Karpas-422 (cell line): Measurements from ENCODE around the gene MKNK2. TPM values are rescaled to one million over a fixed set of nuclear protein-coding genes. Genes with fewer than 3 reads are reported as not detected.

Experiments
- DNase-seq: peaks from one replicate; pipeline ENCODE4 v3.0.0-alpha.2; 2015
- H2AFZ ChIP-seq: fragments of 200-600 bp; sonication (generic); 2 replicates; pipeline ENCODE4 v1.6.1; 2014; ENCODE audit warnings: antibody characterized with exemption, low read length, mixed read lengths
- H3K27ac ChIP-seq: fragments of 200-600 bp; sonication (generic); 2 replicates; pipeline ENCODE4 v1.5.1; 2014; ENCODE audit warnings: mild to moderate bottlenecking, low read length, moderate library complexity
- H3K27me3 ChIP-seq: fragments of 200-600 bp; sonication (generic); 2 replicates; pipeline ENCODE4 v1.6.1; 2014; ENCODE audit warnings: low read length, mixed read lengths
- H3K36me3 ChIP-seq: fragments of 200-600 bp; sonication (generic); 2 replicates; pipeline ENCODE4 v1.6.1; 2014; ENCODE audit warnings: low read length, mixed read lengths; ENCODE audit not compliant: insufficient read depth
- H3K4me1 ChIP-seq: fragments of 200-600 bp; sonication (generic); 2 replicates; pipeline ENCODE4 v1.6.1; 2014; ENCODE audit warnings: mild to moderate bottlenecking, low read length, mixed read lengths
- H3K4me2 ChIP-seq: fragments of 200-600 bp; sonication (generic); 2 replicates; pipeline ENCODE4 v1.6.1; 2014; ENCODE audit warnings: low read length, low read depth, mild to moderate bottlenecking; ENCODE audit not compliant: poor library complexity, severe bottlenecking
- H3K4me3 ChIP-seq: fragments of 200-600 bp; sonication (generic); 2 replicates; pipeline ENCODE4 v1.5.1; 2014; ENCODE audit warnings: mild to moderate bottlenecking, antibody characterized with exemption, low read length, mixed read lengths
- H3K79me2 ChIP-seq: fragments of 200-600 bp; sonication (generic); 2 replicates; pipeline ENCODE4 v1.6.1; 2014; ENCODE audit warnings: mild to moderate bottlenecking, low read length, mixed read lengths
- H3K9ac ChIP-seq: fragments of 200-600 bp; sonication (generic); 2 replicates; pipeline ENCODE4 v1.6.0; 2014; ENCODE audit warnings: low read length
- H3K9me2 ChIP-seq: fragments of 200-600 bp; sonication (generic), shearing (Covaris generic); replicated peaks from 2 replicates; pipeline ENCODE4 v1.6.0; 2014; ENCODE audit warnings: mild to moderate bottlenecking, low read length, moderate library complexity; ENCODE audit not compliant: insufficient read depth
- H3K9me3 ChIP-seq: fragments of 300-700, 200-600 bp; sonication (generic); 2 replicates; pipeline ENCODE4 v1.6.1; 2014; ENCODE audit warnings: low read length, mixed read lengths
- H4K20me1 ChIP-seq: fragments of 200-600 bp; sonication (generic); 2 replicates; pipeline ENCODE4 v1.6.1; 2014; ENCODE audit warnings: mild to moderate bottlenecking, antibody characterized with exemption, low read length, low read depth; ENCODE audit not compliant: insufficient read depth
- total RNA-seq: library from RNA; depleted of rRNA; stranded (reverse); fragments of >200 nt; shearing (Covaris generic); gene quantifications from 2 replicates; pipeline ENCODE4 v1.2.3, GENCODE V29; 2014; ENCODE audit warnings: low replicate concordance

MKNK2 gene
- total RNA-seq, 1 experiment from 2014 or later: 526 TPM

GRCh38 chr19:2083174-2083854 is 32.3 kb upstream of the MKNK2 start:
- H3K27ac ChIP-seq: peak overlapping the region; percentile 99
- peaks cover 54% of the 10 kb centered on the region for H3K79me2 ChIP-seq
- peak overlapping the region; percentile 79 for H3K9ac ChIP-seq
- H3K36me3 ChIP-seq: peaks cover 40% of the 10 kb centered on the region
- peaks cover 8% of the 10 kb centered on the region; the same call in 1 of the 2 replicates for H4K20me1 ChIP-seq
- peaks cover 63% of the 10 kb centered on the region for H3K4me1 ChIP-seq
- H3K4me2 ChIP-seq: peak overlapping the region; percentile 55
- H3K9me2 ChIP-seq: no peaks in the 10 kb centered on the region
- no peak overlapping the region for H2AFZ ChIP-seq
- no peak overlapping the region for H3K4me3 ChIP-seq
- no peaks in the 10 kb centered on the region for H3K27me3 ChIP-seq
- peak; percentile 78 for DNase-seq
- H3K9me3 ChIP-seq: no peaks in the 10 kb centered on the region

- Histone ChIP-seq H3K9me2 (no peaks in the 10 kb centered on the region), H3K9ac (peak overlapping the region; percentile 79), H4K20me1 (peaks cover 9% of the 10 kb centered on the region; the same call in 1 of the 2 replicates), H3K4me2 (no peak overlapping the region), H3K36me3 (peaks cover 50% of the 10 kb centered on the region), H3K9me3 (no peaks in the 10 kb centered on the region), H3K4me1 (peaks cover 51% of the 10 kb centered on the region), H3K27me3 (no peaks in the 10 kb centered on the region), H2AFZ (no peak overlapping the region), H3K79me2 (peaks cover 55% of the 10 kb centered on the region), H3K4me3 (no peak overlapping the region), H3K27ac (peak overlapping the region; percentile 99)
- DNase-seq: no peak
These were observed 31.1 kb upstream of the MKNK2 start for GRCh38 chr19:2081873-2082810.

- no peak overlapping the region for H2AFZ ChIP-seq
- peaks cover 61% of the 10 kb centered on the region for H3K36me3 ChIP-seq
- DNase-seq: no peak
- no peak overlapping the region for H3K4me2 ChIP-seq
- no peaks in the 10 kb centered on the region for H3K27me3 ChIP-seq
- no peaks in the 10 kb centered on the region for H3K9me3 ChIP-seq
- no peak overlapping the region for H3K4me3 ChIP-seq
- H3K9ac ChIP-seq: no peak overlapping the region
- H3K79me2 ChIP-seq: peaks cover 52% of the 10 kb centered on the region
- H4K20me1 ChIP-seq: peaks cover 9% of the 10 kb centered on the region; the same call in 1 of the 2 replicates
- peaks cover 37% of the 10 kb centered on the region for H3K4me1 ChIP-seq
- no peaks in the 10 kb centered on the region for H3K9me2 ChIP-seq
- no peak overlapping the region for H3K27ac ChIP-seq
These were observed 29.4 kb upstream of the MKNK2 start for GRCh38 chr19:2080336-2080988.

- Histone ChIP-seq H3K4me2 (no peak overlapping the region), H3K9ac (no peak overlapping the region), H3K36me3 (peaks cover 66% of the 10 kb centered on the region), H3K4me3 (no peak overlapping the region), H3K79me2 (peaks cover 49% of the 10 kb centered on the region), H3K27me3 (no peaks in the 10 kb centered on the region), H3K9me3 (no peaks in the 10 kb centered on the region), H2AFZ (no peak overlapping the region), H3K4me1 (peaks cover 37% of the 10 kb centered on the region), H3K27ac (no peak overlapping the region), H4K20me1 (peaks cover 9% of the 10 kb centered on the region; the same call in 1 of the 2 replicates), H3K9me2 (no peaks in the 10 kb centered on the region)
- no peak for DNase-seq
These were observed 28.8 kb upstream of the MKNK2 start for GRCh38 chr19:2079865-2080301.

GRCh38 chr19:2079076-2079864 is 28.2 kb upstream of the MKNK2 start:
- peaks cover 68% of the 10 kb centered on the region for H3K36me3 ChIP-seq
- peaks cover 36% of the 10 kb centered on the region for H3K4me1 ChIP-seq
- H3K9me3 ChIP-seq: no peaks in the 10 kb centered on the region
- H2AFZ ChIP-seq: no peak overlapping the region
- no peaks in the 10 kb centered on the region for H3K27me3 ChIP-seq
- no peak overlapping the region for H3K9ac ChIP-seq
- H4K20me1 ChIP-seq: peaks cover 9% of the 10 kb centered on the region; the same call in 1 of the 2 replicates
- peaks cover 46% of the 10 kb centered on the region for H3K79me2 ChIP-seq
- no peak for DNase-seq
- no peaks in the 10 kb centered on the region for H3K9me2 ChIP-seq
- no peak overlapping the region for H3K4me2 ChIP-seq
- no peak overlapping the region for H3K27ac ChIP-seq
- H3K4me3 ChIP-seq: no peak overlapping the region

- H3K9me3 ChIP-seq: no peaks in the 10 kb centered on the region
- H3K27ac ChIP-seq: no peak overlapping the region
- H3K9me2 ChIP-seq: no peaks in the 10 kb centered on the region
- peaks cover 9% of the 10 kb centered on the region; the same call in 1 of the 2 replicates for H4K20me1 ChIP-seq
- H3K27me3 ChIP-seq: no peaks in the 10 kb centered on the region
- H3K4me1 ChIP-seq: peaks cover 24% of the 10 kb centered on the region
- no peak overlapping the region for H3K4me2 ChIP-seq
- no peak overlapping the region for H2AFZ ChIP-seq
- H3K4me3 ChIP-seq: no peak overlapping the region
- peaks cover 34% of the 10 kb centered on the region for H3K79me2 ChIP-seq
- H3K9ac ChIP-seq: no peak overlapping the region
- DNase-seq: no peak
- H3K36me3 ChIP-seq: peaks cover 65% of the 10 kb centered on the region
These were observed 27.0 kb upstream of the MKNK2 start for GRCh38 chr19:2077833-2078619.

DNA sequence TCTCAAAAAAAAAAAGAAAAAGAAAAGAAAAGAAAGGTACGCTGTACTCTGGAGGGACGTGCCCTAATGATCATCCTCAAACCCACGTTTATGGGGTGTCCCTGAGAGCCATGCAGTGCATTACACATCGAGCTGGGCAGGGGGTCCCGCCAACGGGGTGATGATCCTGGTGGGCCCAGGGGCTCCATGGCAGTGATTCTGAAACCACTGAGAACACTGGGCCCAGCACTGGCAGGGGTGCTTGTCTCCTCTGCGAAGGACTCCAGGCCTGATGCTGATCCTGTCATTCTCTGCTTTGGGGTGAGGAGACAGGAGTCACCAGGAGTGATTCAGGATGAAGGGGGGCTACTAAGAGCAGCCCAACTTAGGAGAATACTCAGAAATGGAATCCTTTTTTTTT is 26.4 kb upstream of the MKNK2 start:
- Histone ChIP-seq H4K20me1 (peaks cover 9% of the 10 kb centered on the region; the same call in 1 of the 2 replicates), H2AFZ (no peak overlapping the region), H3K4me2 (no peak overlapping the region), H3K9me3 (no peaks in the 10 kb centered on the region), H3K79me2 (peaks cover 28% of the 10 kb centered on the region), H3K27me3 (no peaks in the 10 kb centered on the region), H3K4me1 (peaks cover 18% of the 10 kb centered on the region), H3K9me2 (no peaks in the 10 kb centered on the region), H3K9ac (no peak overlapping the region), H3K4me3 (no peak overlapping the region), H3K36me3 (peaks cover 67% of the 10 kb centered on the region), H3K27ac (no peak overlapping the region)
- no peak for DNase-seq
